ENCODE measurements around the gene KCNK5. TPM values are rescaled to one million over a fixed set of nuclear protein-coding genes. Genes with fewer than 3 reads are reported as not detected.

Gene KCNK5
- polyA plus RNA-seq, 1 donor from 2014 or later, result not detected

- no peaks in the 10 kb centered on the region for H3K27me3 ChIP-seq (ENCODE audit: insufficient read depth, low read depth, low read length)
- H3K27ac ChIP-seq (ENCODE audit: low read length), result no peak overlapping the region
- H3K4me2 ChIP-seq (ENCODE audit: low read length), result no peak overlapping the region
- H3K9me3 ChIP-seq (ENCODE audit: low read length), result no peaks in the 10 kb centered on the region
- no peaks in the 10 kb centered on the region for H3K36me3 ChIP-seq (ENCODE audit: insufficient read depth, low read length)
- H3K4me3 ChIP-seq (ENCODE audit: low read length), result no peak overlapping the region
- H3F3A ChIP-seq (ENCODE audit: insufficient read depth, low read length, poor library complexity, severe bottlenecking), result no peaks in the 10 kb centered on the region
- H3K9ac ChIP-seq (ENCODE audit: low read length), result no peak overlapping the region
- H3K9me2 ChIP-seq (ENCODE audit: insufficient read depth, low read length), result no peaks in the 10 kb centered on the region
- no peak for TF ChIP-seq SMC3 (conservative IDR thresholded peaks at IDR 0.05; ENCODE audit: poor library complexity)
- peak; percentile 90 for TF ChIP-seq EP300 (conservative IDR thresholded peaks at IDR 0.05; ENCODE audit: poor library complexity, severe bottlenecking)
- TF ChIP-seq CTCF (IDR thresholded peaks at IDR 0.05; ENCODE audit: poor library complexity, severe bottlenecking), result no peak
- peak; percentile 86 for TF ChIP-seq POLR2AphosphoS5 (IDR thresholded peaks at IDR 0.05)
- TF ChIP-seq TAF1 (IDR thresholded peaks at IDR 0.05; ENCODE audit: low read depth), result no peak
- no peak for TF ChIP-seq RAD21 (conservative IDR thresholded peaks at IDR 0.05)
- TF ChIP-seq, protein P1, sequence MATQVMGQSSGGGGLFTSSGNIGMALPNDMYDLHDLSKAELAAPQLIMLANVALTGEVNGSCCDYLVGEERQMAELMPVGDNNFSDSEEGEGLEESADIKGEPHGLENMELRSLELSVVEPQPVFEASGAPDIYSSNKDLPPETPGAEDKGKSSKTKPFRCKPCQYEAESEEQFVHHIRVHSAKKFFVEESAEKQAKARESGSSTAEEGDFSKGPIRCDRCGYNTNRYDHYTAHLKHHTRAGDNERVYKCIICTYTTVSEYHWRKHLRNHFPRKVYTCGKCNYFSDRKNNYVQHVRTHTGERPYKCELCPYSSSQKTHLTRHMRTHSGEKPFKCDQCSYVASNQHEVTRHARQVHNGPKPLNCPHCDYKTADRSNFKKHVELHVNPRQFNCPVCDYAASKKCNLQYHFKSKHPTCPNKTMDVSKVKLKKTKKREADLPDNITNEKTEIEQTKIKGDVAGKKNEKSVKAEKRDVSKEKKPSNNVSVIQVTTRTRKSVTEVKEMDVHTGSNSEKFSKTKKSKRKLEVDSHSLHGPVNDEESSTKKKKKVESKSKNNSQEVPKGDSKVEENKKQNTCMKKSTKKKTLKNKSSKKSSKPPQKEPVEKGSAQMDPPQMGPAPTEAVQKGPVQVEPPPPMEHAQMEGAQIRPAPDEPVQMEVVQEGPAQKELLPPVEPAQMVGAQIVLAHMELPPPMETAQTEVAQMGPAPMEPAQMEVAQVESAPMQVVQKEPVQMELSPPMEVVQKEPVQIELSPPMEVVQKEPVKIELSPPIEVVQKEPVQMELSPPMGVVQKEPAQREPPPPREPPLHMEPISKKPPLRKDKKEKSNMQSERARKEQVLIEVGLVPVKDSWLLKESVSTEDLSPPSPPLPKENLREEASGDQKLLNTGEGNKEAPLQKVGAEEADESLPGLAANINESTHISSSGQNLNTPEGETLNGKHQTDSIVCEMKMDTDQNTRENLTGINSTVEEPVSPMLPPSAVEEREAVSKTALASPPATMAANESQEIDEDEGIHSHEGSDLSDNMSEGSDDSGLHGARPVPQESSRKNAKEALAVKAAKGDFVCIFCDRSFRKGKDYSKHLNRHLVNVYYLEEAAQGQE (IDR thresholded peaks at IDR 0.05; ENCODE audit: borderline replicate concordance), result peak; percentile 93
- H4K20me1 ChIP-seq (ENCODE audit: insufficient read depth), result no peaks in the 10 kb centered on the region
- no peak overlapping the region for H2AFZ ChIP-seq (ENCODE audit: low read depth, low read length)
- H3K79me2 ChIP-seq (replicated peaks; ENCODE audit: insufficient read depth, low read length), result no peaks in the 10 kb centered on the region
Observed at GRCh38 chr6:39251406-39251805, 22.1 kb upstream of the KCNK5 start.

GRCh38 chr6:39250507-39250906 lies 21.2 kb upstream of the KCNK5 start:
- Histone ChIP-seq H3K27me3 (ENCODE audit: insufficient read depth, low read depth, low read length) (no peaks in the 10 kb centered on the region), H3K4me3 (ENCODE audit: low read length) (no peak overlapping the region), H3K27ac (ENCODE audit: low read length) (no peak overlapping the region), H3K9ac (ENCODE audit: low read length) (no peak overlapping the region), H3K36me3 (ENCODE audit: insufficient read depth, low read length) (no peaks in the 10 kb centered on the region), H4K20me1 (ENCODE audit: insufficient read depth) (no peaks in the 10 kb centered on the region), H2AFZ (ENCODE audit: low read depth, low read length) (no peak overlapping the region), H3F3A (ENCODE audit: insufficient read depth, low read length, poor library complexity, severe bottlenecking) (no peaks in the 10 kb centered on the region), H3K9me2 (ENCODE audit: insufficient read depth, low read length) (no peaks in the 10 kb centered on the region), H3K4me2 (ENCODE audit: low read length) (no peak overlapping the region), H3K79me2 (replicated peaks; ENCODE audit: insufficient read depth, low read length) (no peaks in the 10 kb centered on the region), H3K9me3 (ENCODE audit: low read length) (no peaks in the 10 kb centered on the region)
- TF ChIP-seq TAF1 (IDR thresholded peaks at IDR 0.05; ENCODE audit: low read depth) (no peak), RAD21 (conservative IDR thresholded peaks at IDR 0.05) (no peak), SMC3 (conservative IDR thresholded peaks at IDR 0.05; ENCODE audit: poor library complexity) (no peak), MXI1 (conservative IDR thresholded peaks at IDR 0.05; ENCODE audit: poor library complexity, severe bottlenecking) (no peak), POLR2AphosphoS5 (IDR thresholded peaks at IDR 0.05) (no peak), CTCF (IDR thresholded peaks at IDR 0.05; ENCODE audit: poor library complexity, severe bottlenecking) (no peak), EP300 (conservative IDR thresholded peaks at IDR 0.05; ENCODE audit: poor library complexity, severe bottlenecking) (no peak), EZH2 (IDR thresholded peaks at IDR 0.05; ENCODE audit: borderline replicate concordance, insufficient read depth, low read length, poor library complexity, severe bottlenecking) (no peak)
- TF ChIP-seq, protein P1 (IDR thresholded peaks at IDR 0.05; ENCODE audit: borderline replicate concordance), result no peak

All from neural cell (in vitro differentiated cells).